Astrocyte of the spinal cord (primary cell): ENCODE results near the gene RTP5.

Experiments used
- DNase-seq: peaks from one replicate; pipeline ENCODE4 v3.0.0; 2011; ENCODE audit warnings: low read depth, low spot score
- H3K4me3 ChIP-seq: 2 replicates; pipeline ENCODE4 v1.5.1; 2011; ENCODE audit warnings: low read depth, mild to moderate bottlenecking, low read length, moderate library complexity
- CTCF ChIP-seq: IDR thresholded peaks from 2 replicates; pipeline ENCODE4 v1.5.1; 2012; ENCODE audit warnings: low read depth, mild to moderate bottlenecking, low read length, inconsistent platforms
- in situ Hi-C: cut with HindIII; loops from 2 replicates; pipeline ENCODE4 v1.10.0; 2017; ENCODE audit warnings: low sequenced_read_pairs

The RTP5 gene

GRCh38 chr2:241837197-241837965, 32.1 kb upstream of the RTP5 start:
- in situ Hi-C loops = no loop called here
- TF ChIP-seq CTCF = no peak
- H3K4me3 ChIP-seq = no peak overlapping the region
- no peak for DNase-seq

GRCh38 chr2:241841181-241842066, 28.1 kb upstream of the RTP5 start:
- in situ Hi-C loops = no loop called here
- no peak for DNase-seq
- no peak overlapping the region for H3K4me3 ChIP-seq
- TF ChIP-seq CTCF = no peak

GRCh38 chr2:241842067-241842415, 27.5 kb upstream of the RTP5 start:
- in situ Hi-C loops = no loop called here
- H3K4me3 ChIP-seq = no peak overlapping the region
- DNase-seq = no peak
- TF ChIP-seq CTCF = no peak

- in situ Hi-C loops = no loop called here
- no peak for TF ChIP-seq CTCF
- DNase-seq = no peak
- H3K4me3 ChIP-seq = no peak overlapping the region
Measured at GRCh38 chr2:241842620-241843211, 26.8 kb upstream of the RTP5 start.

- no peak for DNase-seq
- TF ChIP-seq CTCF = no peak
- no peak overlapping the region for H3K4me3 ChIP-seq
- in situ Hi-C loops = no loop called here
Measured at GRCh38 chr2:241843321-241844065, 26.0 kb upstream of the RTP5 start.
